Measurements from ENCODE around the gene TRMT2A. TPM values are rescaled to one million over a fixed set of nuclear protein-coding genes. Genes with fewer than 3 reads are reported as not detected.
A peak's percentile ranks its signal among the peaks of the same experiment; 100 is the strongest.

Gene TRMT2A
- total RNA-seq, 3 donors from 2014 or later (not counting 1 experiment from before 2014, with no cell fraction given), result 86.4 to 104 (median 86.5) TPM

GRCh38 chr22:20065896-20066616, 51.0 kb downstream of the TRMT2A start:
- H3K27me3 ChIP-seq (ENCODE audit: control insufficient read depth, insufficient read depth, low read length), result no peaks in the 10 kb centered on the region
- no peak overlapping the region for H3K4me3 Mint-ChIP-seq
- TF ChIP-seq, protein P1, sequence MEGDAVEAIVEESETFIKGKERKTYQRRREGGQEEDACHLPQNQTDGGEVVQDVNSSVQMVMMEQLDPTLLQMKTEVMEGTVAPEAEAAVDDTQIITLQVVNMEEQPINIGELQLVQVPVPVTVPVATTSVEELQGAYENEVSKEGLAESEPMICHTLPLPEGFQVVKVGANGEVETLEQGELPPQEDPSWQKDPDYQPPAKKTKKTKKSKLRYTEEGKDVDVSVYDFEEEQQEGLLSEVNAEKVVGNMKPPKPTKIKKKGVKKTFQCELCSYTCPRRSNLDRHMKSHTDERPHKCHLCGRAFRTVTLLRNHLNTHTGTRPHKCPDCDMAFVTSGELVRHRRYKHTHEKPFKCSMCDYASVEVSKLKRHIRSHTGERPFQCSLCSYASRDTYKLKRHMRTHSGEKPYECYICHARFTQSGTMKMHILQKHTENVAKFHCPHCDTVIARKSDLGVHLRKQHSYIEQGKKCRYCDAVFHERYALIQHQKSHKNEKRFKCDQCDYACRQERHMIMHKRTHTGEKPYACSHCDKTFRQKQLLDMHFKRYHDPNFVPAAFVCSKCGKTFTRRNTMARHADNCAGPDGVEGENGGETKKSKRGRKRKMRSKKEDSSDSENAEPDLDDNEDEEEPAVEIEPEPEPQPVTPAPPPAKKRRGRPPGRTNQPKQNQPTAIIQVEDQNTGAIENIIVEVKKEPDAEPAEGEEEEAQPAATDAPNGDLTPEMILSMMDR (IDR thresholded peaks at IDR 0.05), result no peak

DNA sequence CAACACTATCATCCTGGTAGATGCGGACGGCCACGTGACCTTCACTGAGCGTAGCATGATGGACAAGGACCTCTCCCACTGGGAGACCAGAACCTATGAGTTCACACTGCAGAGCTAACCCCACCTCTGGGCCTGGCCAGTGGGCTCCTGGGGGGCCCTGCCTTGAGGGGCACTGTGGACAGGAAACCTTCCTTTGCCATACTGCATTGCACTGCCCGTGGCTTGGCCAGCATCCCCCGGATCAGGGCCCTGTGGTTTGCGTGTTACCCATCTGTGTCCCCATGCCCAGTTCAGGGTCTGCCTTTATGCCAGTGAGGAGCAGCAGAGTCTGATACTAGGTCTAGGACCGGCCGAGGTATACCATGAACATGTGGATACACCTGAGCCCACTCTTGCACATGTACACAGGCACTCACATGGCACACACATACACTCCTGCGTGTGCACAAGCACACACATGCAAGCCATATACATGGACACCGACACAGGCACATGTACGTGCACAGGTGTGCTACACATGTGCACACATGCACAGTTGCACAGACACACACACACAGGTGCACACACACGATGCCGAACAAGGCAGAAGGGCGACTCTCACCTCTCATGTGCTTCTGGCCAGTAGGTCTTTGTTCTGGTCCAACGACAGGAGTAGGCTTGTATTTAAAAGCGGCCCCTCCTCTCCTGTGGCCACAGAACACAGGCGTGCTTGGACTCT, 52.3 kb downstream of the TRMT2A start:
- no peak overlapping the region for H3K4me3 ChIP-seq (ENCODE audit: low read length)
- peaks cover 11 to 16% of the 10 kb centered on the region in 2 donors for H3K4me1 Mint-ChIP-seq
- H3K27ac Mint-ChIP-seq, result no peak overlapping the region
- 94% methylated on average over 18 of the region's 18 CpGs for WGBS (ENCODE audit: insufficient coverage)
- H3K9me3 Mint-ChIP-seq, result no peaks in the 10 kb centered on the region
- H3K36me3 Mint-ChIP-seq, result no peaks in the 10 kb centered on the region
- no peaks in the 10 kb centered on the region for H3K9me3 ChIP-seq (ENCODE audit: control insufficient read depth, insufficient read depth, low read length)
- H3K27me3 Mint-ChIP-seq (ENCODE audit: low read depth in 2 of 2), result no peaks in the 10 kb centered on the region
- no peaks in the 10 kb centered on the region for H3K27me3 ChIP-seq (ENCODE audit: control insufficient read depth, insufficient read depth, low read length)
- DNase-seq (no peak), ATAC-seq (no peak)
- H3K27ac ChIP-seq (ENCODE audit: low read length), result no peak overlapping the region
- peaks cover 21% of the 10 kb centered on the region for H3K4me1 ChIP-seq (ENCODE audit: control insufficient read depth, insufficient read depth, low read length)
- TF ChIP-seq, protein P1 (IDR thresholded peaks at IDR 0.05), result no peak
- H3K4me3 Mint-ChIP-seq, result no peak overlapping the region
- intact Hi-C loops (cut with micrococcal nuclease), result no loop called here
- peaks cover 38% of the 10 kb centered on the region for H3K36me3 ChIP-seq (ENCODE audit: control insufficient read depth, insufficient read depth, low read length)

More at GRCh38 chr22:20065896-20066616, 51.0 kb downstream of the TRMT2A start:
- no peaks in the 10 kb centered on the region for H3K36me3 Mint-ChIP-seq
- no peaks in the 10 kb centered on the region for H3K9me3 ChIP-seq (ENCODE audit: control insufficient read depth, insufficient read depth, low read length)
- H3K27me3 Mint-ChIP-seq (ENCODE audit: low read depth in 2 of 2), result no peaks in the 10 kb centered on the region
- peaks cover 18% of the 10 kb centered on the region for H3K4me1 ChIP-seq (ENCODE audit: control insufficient read depth, insufficient read depth, low read length)
- ATAC-seq (no peak), DNase-seq (no peak)
- H3K4me3 ChIP-seq (ENCODE audit: low read length), result no peak overlapping the region
- peaks cover 8 to 14% of the 10 kb centered on the region in 2 donors for H3K4me1 Mint-ChIP-seq
- no peak overlapping the region for H3K27ac ChIP-seq (ENCODE audit: low read length)
- 96% methylated on average over 14 of the region's 14 CpGs for WGBS (ENCODE audit: insufficient coverage)
- H3K27ac Mint-ChIP-seq, result no peak overlapping the region
- intact Hi-C loops (cut with micrococcal nuclease), result no loop called here
- H3K36me3 ChIP-seq (ENCODE audit: control insufficient read depth, insufficient read depth, low read length), result peaks cover 32% of the 10 kb centered on the region
- no peaks in the 10 kb centered on the region for H3K9me3 Mint-ChIP-seq

GRCh38 chr22:20064140-20064480, 52.9 kb downstream of the TRMT2A start:
- H3K4me3 ChIP-seq (ENCODE audit: low read length), result no peak overlapping the region
- no peaks in the 10 kb centered on the region for H3K27me3 ChIP-seq (ENCODE audit: control insufficient read depth, insufficient read depth, low read length)
- WGBS (ENCODE audit: insufficient coverage), result 83% methylated on average over 3 of the region's 3 CpGs
- H3K9me3 ChIP-seq (ENCODE audit: control insufficient read depth, insufficient read depth, low read length), result no peaks in the 10 kb centered on the region
- peaks cover 38% of the 10 kb centered on the region for H3K36me3 ChIP-seq (ENCODE audit: control insufficient read depth, insufficient read depth, low read length)
- no peaks in the 10 kb centered on the region for H3K9me3 Mint-ChIP-seq
- no peaks in the 10 kb centered on the region for H3K36me3 Mint-ChIP-seq
- H3K4me3 Mint-ChIP-seq, result peak overlapping the region; percentile 73
- ATAC-seq (no peak), DNase-seq (no peak)
- H3K27me3 Mint-ChIP-seq (ENCODE audit: low read depth in 2 of 2), result no peaks in the 10 kb centered on the region
- peak overlapping the region; percentile 64 for H3K27ac Mint-ChIP-seq
- peaks cover 21% of the 10 kb centered on the region for H3K4me1 ChIP-seq (ENCODE audit: control insufficient read depth, insufficient read depth, low read length)
- H3K27ac ChIP-seq (ENCODE audit: low read length), result no peak overlapping the region
- TF ChIP-seq, protein P1 (IDR thresholded peaks at IDR 0.05), result no peak
- H3K4me1 Mint-ChIP-seq, result peaks cover 17 to 22% of the 10 kb centered on the region in 2 donors
- intact Hi-C loops (cut with micrococcal nuclease), result no loop called here

Measured in natural killer cell (primary cell).